Tibial nerve (tissue), 4 donors: ENCODE data around the gene CASP4. TPM values are rescaled to one million over a fixed set of nuclear protein-coding genes. Genes with fewer than 3 reads are reported as not detected.
A peak's percentile ranks its signal among the peaks of the same experiment; 100 is the strongest.

ENCODE experiments used
- DNase-seq, 2 donors: peaks; one replicate each; pipeline ENCODE4 v3.0.0-alpha.2; 2019; ENCODE audit warnings: low spot score in 2 of 2
- H3K27ac ChIP-seq, 4 donors: fragments of 200-600 bp; sonication (generic) in 3 of 4; one replicate each; pipeline ENCODE4 v1.5.1; 2017 to 2019; ENCODE audit warnings: mild to moderate bottlenecking in 1 of 4
- H3K27me3 ChIP-seq, 2 donors: fragments of 200-600 bp; sonication (generic) in 1 of 2; one replicate each; pipeline versions ENCODE4 v1.5.1 to v1.6.0; 2017 to 2019
- H3K36me3 ChIP-seq, 3 donors: fragments of 200-600 bp; sonication (generic); one replicate each; pipeline ENCODE4 v1.5.1; 2018 to 2019
- H3K4me1 ChIP-seq, 4 donors: fragments of 200-600 bp; sonication (generic) in 3 of 4; one replicate each; pipeline ENCODE4 v1.5.1; 2017 to 2019
- H3K4me3 ChIP-seq, 4 donors: fragments of 200-600 bp; sonication (generic) in 3 of 4; one replicate each; pipeline ENCODE4 v1.5.1; 2017 to 2019; ENCODE audit warnings: mild to moderate bottlenecking in 1 of 4, moderate library complexity in 1 of 4
- H3K9me3 ChIP-seq, 4 donors: fragments of 200-600 bp; sonication (generic) in 3 of 4; one replicate each; pipeline ENCODE4 v1.5.1; 2017 to 2019
- CTCF ChIP-seq, 5 experiments: fragments of 200-600 bp in 3 of 5; fragments of 450-650 bp in 2 of 5; sonication (generic) in 3 of 5; IDR thresholded peaks; one replicate each; pipeline ENCODE4 v1.5.1; 2016 to 2019; ENCODE audit warnings: antibody characterized with exemption in 5 of 5, mild to moderate bottlenecking in 3 of 5, moderate library complexity in 2 of 5
- EP300 ChIP-seq, 2 donors: sonication (generic); formaldehyde crosslinking; IDR thresholded peaks; one replicate each; pipeline ENCODE4 v1.6.1; 2017; ENCODE audit warnings: antibody characterized with exemption in 2 of 2, mild to moderate bottlenecking in 1 of 2
- POLR2A ChIP-seq, 2 donors: fragments of 450-650 bp; IDR thresholded peaks; one replicate each; pipeline ENCODE4 v1.6.1; 2017; ENCODE audit warnings: antibody characterized with exemption in 2 of 2, mild to moderate bottlenecking in 2 of 2, moderate library complexity in 2 of 2
- WGBS, 2 donors: methylation state at CpG; one replicate each; pipeline ENCODE4 v1.1.5; 2018; 5-methylcytosine and 5-hydroxymethylcytosine counted together
- total RNA-seq, 4 donors: library from RNA; depleted of rRNA; stranded (reverse); fragments of >200 nt; gene quantifications; one replicate each; pipeline ENCODE4 v1.1.0, GENCODE V29; 2016

Gene CASP4
- total RNA-seq, 4 donors from 2014 or later, result 60.7 to 105 (median 85.4) TPM

DNA sequence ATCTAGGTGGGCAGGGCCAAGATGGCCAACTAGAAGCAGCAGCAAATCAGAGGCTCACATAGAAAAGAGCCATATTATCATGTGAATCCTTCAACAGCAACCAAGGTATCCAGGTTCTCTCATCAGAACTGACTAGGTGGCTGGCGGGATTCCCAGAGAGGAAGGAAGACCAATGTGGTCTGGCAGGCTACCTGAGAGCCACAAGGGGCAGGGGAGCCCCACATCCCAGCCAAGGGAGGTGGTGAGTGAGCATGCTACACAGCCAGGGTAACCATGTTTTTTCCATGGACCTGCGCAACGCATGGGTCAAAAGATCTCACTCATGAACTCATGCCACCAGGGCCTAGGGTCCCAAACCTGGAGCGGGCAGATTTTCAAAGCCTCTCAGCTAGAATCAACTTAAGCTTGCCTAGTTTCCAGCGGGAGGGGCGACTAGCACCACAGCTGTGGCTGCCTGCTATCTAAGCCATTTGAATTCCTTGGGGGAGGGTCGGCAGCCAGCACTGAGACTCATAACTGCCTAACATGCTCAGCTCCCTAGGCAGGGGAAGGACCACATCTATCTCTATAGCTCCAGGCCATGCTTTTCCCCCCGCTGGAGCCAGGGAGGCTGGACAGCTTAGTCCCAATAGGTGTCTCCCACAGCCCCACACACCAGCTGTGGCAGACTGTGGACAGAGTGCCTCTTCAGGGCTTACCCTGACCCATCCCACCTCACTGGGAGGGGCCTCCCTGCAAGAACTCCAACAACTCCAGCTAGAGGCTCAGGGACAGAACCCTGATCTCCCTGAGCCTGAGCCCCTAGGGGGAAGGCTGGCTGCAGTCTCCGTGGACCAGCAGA is 41.4 kb downstream of the CASP4 start:
- no peaks in the 10 kb centered on the region for H3K4me1 ChIP-seq
- H3K27me3 ChIP-seq, result no peaks in the 10 kb centered on the region
- DNase-seq, result no peak
- 82 to 93% methylated on average over 7 to 8 of the region's 9 CpGs for WGBS, 2 donors
- H3K36me3 ChIP-seq, result no peaks in the 10 kb centered on the region
- H3K4me3 ChIP-seq, result no peak overlapping the region
- TF ChIP-seq CTCF (IDR thresholded peaks at IDR 0.05) (no peak), EP300 (IDR thresholded peaks at IDR 0.05) (no peak), POLR2A (IDR thresholded peaks at IDR 0.05) (no peak)
- H3K27ac ChIP-seq, result no peak overlapping the region
- H3K9me3 ChIP-seq, result peaks cover 0 to 25% (median 2%) of the 10 kb centered on the region in 4 donors

- WGBS, 2 donors, result 77 to 93% methylated on average over 6 of the region's 6 CpGs
Observed at GRCh38 chr11:104925850-104926249, 42.5 kb downstream of the CASP4 start.

DNA sequence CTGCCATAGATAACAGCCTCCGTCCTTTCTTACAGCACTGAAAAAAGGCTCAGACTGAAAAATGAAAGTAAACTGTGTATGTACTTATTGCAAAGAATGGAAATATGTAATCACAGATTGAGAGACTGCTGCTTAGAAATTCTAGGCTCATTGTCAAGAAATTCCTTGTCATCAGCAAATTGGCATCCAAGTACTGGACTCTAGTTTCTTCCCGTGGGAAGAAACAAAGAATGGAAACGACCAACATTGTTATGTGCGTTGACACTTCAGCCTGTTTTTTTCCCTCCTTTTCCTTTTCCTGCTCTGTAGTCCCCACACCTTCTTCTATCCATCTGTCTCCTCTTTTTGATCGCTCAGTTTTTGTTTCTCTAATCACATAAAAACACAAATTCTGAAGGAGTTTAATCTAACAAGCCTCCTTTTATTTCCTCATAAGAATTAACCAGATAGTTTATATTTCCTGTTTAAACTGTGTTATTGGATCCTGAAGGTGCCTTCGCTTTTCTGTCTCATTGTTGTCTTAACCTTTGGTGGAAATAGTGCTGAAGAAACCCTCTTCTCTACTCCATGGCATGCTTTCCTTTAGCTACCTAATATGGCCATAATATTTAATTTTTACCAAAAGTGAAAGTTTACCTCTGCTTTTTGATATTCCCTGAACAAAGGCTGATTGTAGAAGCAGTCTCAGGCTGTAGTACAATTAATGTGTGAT is 50.1 kb downstream of the CASP4 start:
- TF ChIP-seq POLR2A (IDR thresholded peaks at IDR 0.05), result no peak
- peak in 1 of 2 donors; percentile 57 for TF ChIP-seq EP300 (IDR thresholded peaks at IDR 0.05)
- TF ChIP-seq CTCF (IDR thresholded peaks at IDR 0.05), result no peak
- Histone ChIP-seq H3K36me3 (no peaks in the 10 kb centered on the region), H3K27ac (peak overlapping the region; percentile 75 to 87 (median 80)), H3K9me3 (no peaks in the 10 kb centered on the region), H3K4me3 (peak overlapping the region; percentile 32 to 53 (median 42)), H3K4me1 (peaks cover 0 to 32% (median 12%) of the 10 kb centered on the region in 4 donors), H3K27me3 (no peaks in the 10 kb centered on the region)
- no peak for DNase-seq
- 4 to 8% methylated on average over 6 of the region's 6 CpGs for WGBS, 2 donors

More at GRCh38 chr11:104925850-104926249, 42.5 kb downstream of the CASP4 start:
- Histone ChIP-seq H3K36me3 (no peaks in the 10 kb centered on the region), H3K9me3 (peaks cover 0 to 25% (median 2%) of the 10 kb centered on the region in 4 donors), H3K4me1 (no peaks in the 10 kb centered on the region), H3K4me3 (no peak overlapping the region), H3K27ac (no peak overlapping the region), H3K27me3 (no peaks in the 10 kb centered on the region)
- no peak for DNase-seq
- TF ChIP-seq CTCF (IDR thresholded peaks at IDR 0.05) (no peak), EP300 (IDR thresholded peaks at IDR 0.05) (no peak), POLR2A (IDR thresholded peaks at IDR 0.05) (no peak)

GRCh38 chr11:104917271-104918112 is 50.9 kb downstream of the CASP4 start:
- DNase-seq, result no peak

More at GRCh38 chr11:104917271-104918112, 50.9 kb downstream of the CASP4 start:
- no peaks in the 10 kb centered on the region for H3K9me3 ChIP-seq
- WGBS, 2 donors, result 8 to 10% methylated on average over 4 of the region's 4 CpGs
- no peak for TF ChIP-seq EP300 (IDR thresholded peaks at IDR 0.05)
- TF ChIP-seq POLR2A (IDR thresholded peaks at IDR 0.05), result no peak
- TF ChIP-seq CTCF (IDR thresholded peaks at IDR 0.05), result no peak
- no peaks in the 10 kb centered on the region for H3K36me3 ChIP-seq
- peak overlapping the region; percentile 75 to 87 (median 80) for H3K27ac ChIP-seq
- H3K27me3 ChIP-seq, result no peaks in the 10 kb centered on the region
- peak overlapping the region; percentile 32 to 53 (median 42) for H3K4me3 ChIP-seq
- peaks cover 0 to 36% (median 12%) of the 10 kb centered on the region in 4 donors for H3K4me1 ChIP-seq
